Posterior cingulate gyrus (tissue), 11 donors: ENCODE data around the gene POLN.
"Not testable (repeated sequence)": the region's sequence is repeated elsewhere in the genome, so short reads cannot be mapped to it uniquely, and the experiment has no call there.

Experiments used
- DNase-seq, 10 donors: peaks; one replicate each; pipeline versions ENCODE4 v3.0.0 to v3.0.0-alpha.2; 2020 to 2021; ENCODE audit warnings: mixed read lengths in 3 of 10
- intact Hi-C: fragments of 100-400 bp; cut with DNase I; formaldehyde crosslinking; loops from one replicate; pipeline ENCODE4 v1.15.1; 2023

Gene POLN

DNA sequence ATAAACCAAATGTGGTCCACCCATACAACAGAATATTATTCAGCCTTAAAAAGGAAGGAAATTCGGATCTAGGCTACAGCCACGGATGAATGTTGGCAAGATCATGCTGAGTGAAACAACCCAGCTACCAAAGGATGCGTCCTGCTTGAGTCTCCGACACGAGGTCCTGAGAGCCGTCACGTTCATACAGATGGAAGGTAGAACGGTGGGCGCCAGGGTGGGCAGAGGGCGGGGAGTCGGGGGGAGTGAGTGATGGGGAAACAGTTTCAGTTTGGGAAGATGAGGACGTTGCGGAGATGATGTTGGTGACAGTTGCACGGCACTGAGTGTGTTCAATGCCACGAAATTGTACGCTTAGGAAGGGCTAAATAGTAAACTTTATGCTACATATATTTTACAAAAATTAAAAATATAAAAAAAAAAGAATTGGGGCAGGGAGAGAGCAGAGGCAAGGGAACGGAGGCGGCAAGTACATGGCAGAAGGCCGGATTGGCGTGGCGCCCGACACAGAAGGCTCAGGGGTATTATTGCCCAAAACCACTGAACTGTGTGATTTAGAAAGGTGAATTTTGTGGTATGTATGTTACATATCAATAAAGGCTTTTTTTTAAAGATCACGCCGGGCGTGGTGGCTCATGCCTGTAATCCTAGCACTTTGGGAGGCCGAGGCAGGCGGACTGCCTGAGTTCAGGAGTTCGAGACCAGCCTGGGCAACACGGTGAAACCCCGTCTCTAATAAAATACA lies 34.8 kb upstream of the POLN start:
- peak in 4 of 10 donors; percentile 10 to 56 (median 38) for DNase-seq
- intact Hi-C loops = no loop called here

DNA sequence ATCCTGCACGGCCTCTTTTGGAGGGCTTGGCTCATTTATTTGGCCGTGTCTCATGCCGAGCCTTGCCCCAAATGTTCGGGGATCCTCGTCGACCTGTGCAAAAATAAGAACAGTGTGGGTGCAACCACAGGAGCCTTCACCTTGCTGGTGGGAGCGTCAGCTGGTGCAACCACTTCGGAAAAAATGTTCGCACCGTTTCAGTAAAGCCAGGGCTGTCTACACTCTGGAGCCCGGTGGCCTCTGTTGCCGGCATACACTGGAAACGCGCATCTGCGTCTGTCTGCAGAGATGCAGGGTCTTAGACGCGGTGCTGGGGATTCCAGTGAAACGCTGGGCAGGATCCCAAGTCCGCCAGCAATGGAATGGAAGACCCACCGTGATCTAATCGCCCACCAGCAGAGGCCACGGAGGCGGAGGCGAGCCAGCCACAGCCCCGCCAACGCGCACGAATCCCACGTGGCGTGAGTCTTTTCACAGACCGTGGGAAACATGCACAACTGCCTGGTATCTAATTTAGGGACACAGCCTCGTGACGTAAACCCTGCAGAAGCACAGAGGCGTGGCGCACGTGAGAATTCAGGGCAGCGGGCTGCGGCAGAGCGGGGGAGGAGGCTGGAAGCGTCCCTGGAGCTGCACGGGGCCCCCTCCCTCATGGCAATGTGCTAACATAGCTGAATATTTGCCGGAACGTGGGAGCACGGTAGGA lies 33.8 kb upstream of the POLN start:
- peak in 6 of 10 donors; percentile 57 to 92 (median 78) for DNase-seq
- intact Hi-C loops = no loop called here

DNA sequence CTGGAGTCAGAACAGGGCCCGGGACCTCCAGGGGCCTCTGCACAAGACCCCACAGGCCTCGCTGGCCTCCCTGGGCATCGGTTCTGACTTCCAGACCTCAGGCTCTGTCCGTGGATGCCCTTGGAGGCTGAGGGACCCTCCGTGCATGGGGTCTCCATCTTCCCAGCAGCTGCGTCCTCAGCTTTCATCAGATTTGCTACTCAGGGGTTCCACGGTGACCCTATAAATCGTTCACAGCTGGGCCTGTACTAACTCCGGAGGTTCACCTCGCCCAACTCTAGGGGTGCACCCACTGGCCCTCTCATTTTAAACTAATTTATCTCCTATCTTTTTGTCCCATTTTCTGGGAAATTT lies 33.1 kb upstream of the POLN start:
- intact Hi-C loops = not testable (repeated sequence)
- DNase-seq = peak in 2 of 10 donors; percentile 59 to 69

DNA sequence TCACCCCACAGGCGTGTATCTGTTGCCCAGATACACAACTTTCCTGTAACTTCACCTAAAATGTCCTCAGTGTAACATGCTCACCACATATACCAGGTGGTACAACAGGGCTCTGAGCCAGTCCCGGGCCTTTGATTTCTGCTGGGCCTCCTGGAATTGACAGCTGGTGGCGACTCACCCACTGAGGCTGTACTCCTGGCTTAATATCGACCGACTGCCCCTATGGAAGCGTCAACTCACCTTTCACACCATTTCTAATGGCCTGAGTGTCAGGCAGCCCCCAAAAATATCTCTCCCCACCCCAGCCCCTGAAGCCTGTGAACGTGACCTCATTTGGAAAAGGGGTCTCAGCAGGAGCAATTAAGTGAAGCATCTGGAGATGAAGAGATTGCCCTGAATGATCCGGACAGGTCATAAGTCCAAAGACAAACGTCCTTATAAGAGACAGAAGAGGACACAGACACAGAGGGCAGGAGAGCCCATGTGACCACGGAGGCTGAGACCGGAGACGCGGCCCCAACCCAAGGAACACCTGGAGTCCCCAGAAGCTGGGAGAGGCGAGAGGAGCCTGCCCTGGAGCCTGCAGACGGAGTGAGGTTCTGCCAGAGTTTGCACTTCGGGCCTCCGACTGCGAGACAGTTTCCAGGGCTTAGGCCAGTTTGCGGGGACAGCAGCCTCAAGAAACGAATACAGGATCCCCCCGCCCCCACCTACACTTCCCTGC lies 32.6 kb upstream of the POLN start:
- peak in 2 of 10 donors; percentile 38 to 51 for DNase-seq
- intact Hi-C loops = no loop called here

DNA sequence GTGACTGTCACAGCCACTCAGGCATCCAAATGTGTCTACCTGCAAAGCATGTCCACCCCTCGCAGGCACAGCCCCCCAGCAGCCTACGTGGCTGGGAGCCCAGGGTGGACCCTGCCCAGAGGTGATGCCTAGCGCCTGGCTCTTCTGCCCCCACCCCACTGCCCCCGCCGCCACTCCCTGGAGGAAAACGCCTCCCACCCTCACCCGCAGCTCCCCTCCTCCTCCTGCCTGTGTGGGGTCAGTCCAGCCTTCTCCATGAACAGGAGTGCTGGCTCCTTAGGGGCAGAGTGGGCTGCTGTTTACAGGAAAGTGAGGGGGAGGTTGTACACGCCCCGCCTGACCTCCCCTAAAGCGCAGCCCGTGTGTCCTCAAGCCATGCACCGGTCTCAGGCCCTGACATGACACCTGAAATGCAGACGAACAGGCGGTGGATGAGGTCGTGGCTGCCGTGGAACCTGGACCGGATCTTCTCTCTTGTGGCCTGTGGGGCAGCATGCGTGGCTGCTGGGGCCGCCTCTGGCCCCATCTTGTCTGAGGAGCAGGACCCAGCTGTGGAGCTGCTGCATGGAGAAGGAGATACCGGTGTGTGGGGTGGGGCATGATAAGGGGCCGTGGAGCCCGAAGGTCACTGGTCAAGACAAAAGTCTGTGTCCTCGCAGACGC lies 31.9 kb upstream of the POLN start:
- intact Hi-C loops = no loop called here
- DNase-seq = peak in 2 of 10 donors; percentile 58 to 70

DNA sequence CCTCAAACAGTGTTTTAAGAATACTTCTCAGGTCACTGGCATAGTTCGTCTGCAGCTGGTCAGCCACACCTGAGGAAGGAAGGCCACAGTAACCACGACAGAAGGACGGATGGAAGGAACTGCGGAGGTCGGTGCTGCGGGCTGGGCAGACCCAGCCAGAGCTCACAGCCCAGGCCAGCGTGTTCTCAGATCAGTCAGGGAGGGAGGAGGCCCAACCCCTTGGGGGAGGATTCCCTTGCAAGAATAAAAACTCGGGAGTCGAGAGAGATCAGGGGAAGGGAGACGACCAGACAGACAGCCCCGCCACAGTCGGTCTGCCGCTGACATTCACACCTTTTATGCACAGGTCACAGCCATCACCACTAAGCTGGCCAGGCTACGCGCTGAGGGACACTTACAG lies 31.3 kb upstream of the POLN start:
- DNase-seq = peak in 2 of 10 donors; percentile 58 to 67
- intact Hi-C loops = no loop called here

DNA sequence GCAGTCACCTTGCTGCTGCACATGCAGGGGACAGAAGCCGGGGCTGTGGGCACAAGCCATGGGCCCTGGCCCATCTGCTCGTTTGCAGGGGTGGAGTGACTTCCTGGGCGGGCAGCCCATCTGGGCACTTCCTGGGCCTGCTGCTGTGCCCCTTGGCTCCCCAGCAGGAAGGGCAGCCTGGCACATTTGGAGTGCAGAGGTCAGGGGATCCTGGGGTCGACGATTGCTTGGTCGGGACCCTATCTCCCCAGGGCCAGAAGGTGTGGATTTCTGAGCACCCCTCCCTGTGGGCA lies 30.9 kb upstream of the POLN start:
- DNase-seq = no peak
- intact Hi-C loops = no loop called here

DNA sequence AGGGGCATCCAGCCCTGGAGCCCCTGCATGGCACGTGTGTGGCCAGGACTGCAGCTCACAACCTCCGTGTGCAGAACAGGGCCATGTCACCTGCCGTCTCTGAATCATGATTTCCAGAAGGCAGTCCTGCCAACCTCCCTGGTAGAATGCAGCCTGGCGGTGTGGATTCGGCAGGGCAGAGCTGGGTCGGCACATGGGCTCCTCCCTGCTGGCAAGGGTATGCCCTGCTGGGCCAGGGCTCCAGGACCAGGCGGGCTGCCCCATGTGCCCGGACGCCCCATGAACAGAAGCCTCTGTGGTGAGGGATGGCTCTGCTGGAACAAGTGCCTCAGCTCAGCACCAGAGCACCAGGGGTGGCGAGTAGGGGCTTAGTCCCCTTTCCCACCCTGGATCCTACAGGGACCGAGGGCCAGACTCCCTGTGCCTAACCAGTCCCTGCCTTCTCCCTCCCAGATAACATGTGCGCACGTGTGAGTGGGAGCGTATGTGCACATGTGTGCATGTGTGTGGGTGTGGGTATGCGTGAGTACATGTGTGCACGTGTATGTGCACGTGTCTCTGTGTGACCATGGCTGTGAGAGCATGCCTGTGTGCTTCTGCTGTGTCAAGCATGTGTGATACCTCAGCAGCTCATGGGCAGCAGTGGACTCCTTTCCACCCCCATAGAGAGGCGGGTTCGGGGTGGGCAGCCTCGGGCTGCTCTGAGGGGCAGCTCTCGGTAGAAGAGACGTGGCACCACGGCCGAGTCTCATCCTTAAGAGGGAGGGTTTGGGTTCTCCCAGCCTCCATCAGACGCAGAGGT lies 30.3 kb upstream of the POLN start:
- DNase-seq = peak in 2 of 10 donors; percentile 82 to 83
- intact Hi-C loops = no loop called here

DNA sequence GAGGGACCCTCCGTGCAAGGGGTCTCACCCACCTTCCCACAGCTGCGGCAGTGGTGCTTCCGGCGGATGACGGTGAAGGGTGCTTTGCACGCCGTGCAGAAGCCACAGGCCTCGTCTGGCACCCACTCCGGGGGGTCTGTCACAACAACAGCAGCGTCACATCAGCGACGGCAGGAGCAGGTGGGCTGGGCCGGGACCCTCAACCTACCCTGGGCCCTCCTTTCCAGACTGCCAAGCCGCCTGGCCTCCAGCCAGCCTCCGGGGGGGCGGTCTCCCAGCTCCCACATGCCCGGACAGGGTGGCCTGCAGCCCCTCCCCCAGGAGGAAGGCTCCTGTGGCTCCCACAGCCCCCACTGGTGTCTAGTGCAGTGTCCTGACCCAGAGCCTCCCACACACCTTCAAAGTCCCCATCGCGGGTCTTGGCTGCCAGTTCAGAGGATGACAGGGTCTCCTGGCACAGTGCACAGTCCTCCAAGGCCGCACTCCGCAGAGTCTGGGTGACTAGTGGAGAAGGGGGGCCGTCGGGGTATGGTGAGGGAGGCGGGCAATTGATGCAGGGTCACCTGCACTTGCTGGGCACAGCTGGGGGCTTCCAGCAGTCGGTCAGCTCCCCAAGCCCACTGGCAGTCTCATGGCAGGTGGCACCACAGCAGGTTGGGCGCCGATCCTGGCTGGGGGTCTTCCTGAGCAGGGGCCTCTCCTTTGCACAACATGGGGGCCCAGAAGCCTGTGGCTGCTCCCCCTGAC lies 29.5 kb upstream of the POLN start:
- intact Hi-C loops = no loop called here
- DNase-seq = peak in 1 of 10 donors; percentile 74

DNA sequence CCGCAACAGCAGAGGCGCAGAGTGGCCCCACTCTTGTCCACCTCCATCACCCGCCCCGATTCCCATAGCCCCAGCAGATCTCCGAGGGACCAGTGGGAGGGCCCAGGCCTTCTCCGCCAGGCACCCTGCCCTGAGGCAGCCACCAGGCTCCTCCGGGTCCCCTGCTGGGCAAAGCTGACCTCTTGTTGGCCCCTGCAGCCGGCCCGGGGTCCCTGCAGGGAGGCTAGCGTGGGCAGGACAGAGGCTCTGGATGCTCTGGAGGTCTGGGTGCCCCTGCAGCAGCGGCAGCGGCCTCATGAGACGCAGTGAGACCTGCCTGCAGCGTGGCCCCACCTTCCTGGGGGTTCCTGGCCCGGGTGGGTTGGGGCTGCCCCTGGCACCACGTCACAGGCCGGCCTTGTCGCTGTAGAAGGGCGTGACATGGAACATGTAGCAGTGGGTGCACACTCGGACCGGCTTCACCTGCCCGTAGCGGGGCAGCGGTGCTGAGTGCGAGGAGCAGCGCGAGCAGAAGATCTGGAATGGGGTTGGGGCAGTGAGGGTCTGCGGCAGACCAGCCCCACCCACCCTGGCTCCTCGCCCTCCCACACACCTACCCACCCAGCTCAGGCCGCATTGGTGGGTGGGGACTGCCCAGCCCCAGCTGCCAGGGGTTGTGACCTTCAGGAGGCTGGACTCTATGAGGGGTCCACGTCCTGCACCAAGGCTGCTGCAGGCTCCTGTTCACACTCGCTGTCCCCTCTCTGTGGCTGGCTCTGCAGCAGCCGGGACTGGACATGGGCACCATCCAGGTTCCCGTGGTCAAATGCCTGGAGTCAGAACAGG lies 28.6 kb upstream of the POLN start:
- peak in 1 of 10 donors; percentile 70 for DNase-seq
- intact Hi-C loops = no loop called here

DNA sequence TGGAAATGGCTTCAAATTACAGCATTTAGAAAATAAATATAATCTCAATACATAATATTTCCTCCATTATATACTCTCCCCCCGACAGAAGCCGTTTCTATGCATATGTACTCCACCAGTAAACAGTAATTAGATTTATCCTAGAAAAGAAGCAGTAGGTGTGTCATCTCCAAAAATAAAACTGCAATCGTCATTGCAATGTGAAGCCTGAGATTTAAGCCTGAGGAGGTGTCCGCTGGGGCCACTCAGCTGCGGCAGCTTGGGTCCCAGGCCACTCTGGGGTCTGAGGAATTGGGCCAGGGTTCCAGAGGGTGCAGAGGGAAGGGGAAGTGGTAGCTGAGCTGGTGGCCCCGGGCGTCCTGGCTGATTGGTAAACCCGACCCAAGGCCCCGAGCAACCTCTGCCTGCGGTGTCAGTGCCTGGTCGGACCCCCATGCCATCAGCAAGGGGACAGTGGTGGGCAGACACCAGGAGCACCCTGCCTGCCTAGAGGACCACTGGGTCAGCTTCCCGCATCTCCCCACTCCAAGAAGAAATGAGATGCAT lies 27.8 kb upstream of the POLN start:
- peak in 1 of 10 donors; percentile 64 for DNase-seq
- intact Hi-C loops = no loop called here

DNA sequence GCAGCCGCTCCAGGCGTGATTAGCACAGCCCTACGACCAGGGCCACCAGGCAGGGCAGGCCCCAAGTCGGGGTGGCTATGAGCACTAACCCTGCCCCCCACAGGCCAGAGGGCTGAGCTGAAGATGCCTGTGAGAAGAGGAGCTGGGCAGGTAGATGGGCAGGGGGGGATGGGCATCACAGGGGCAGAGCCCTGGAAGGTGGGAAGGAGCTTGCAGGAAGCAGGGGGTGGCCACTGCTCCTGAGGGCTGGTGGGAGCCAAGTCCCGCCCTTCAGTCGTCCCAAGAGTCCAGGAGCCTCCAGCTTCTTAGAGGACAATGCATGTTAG lies 27.2 kb upstream of the POLN start:
- intact Hi-C loops = no loop called here
- DNase-seq = peak in 2 of 10 donors; percentile 80 to 82

DNA sequence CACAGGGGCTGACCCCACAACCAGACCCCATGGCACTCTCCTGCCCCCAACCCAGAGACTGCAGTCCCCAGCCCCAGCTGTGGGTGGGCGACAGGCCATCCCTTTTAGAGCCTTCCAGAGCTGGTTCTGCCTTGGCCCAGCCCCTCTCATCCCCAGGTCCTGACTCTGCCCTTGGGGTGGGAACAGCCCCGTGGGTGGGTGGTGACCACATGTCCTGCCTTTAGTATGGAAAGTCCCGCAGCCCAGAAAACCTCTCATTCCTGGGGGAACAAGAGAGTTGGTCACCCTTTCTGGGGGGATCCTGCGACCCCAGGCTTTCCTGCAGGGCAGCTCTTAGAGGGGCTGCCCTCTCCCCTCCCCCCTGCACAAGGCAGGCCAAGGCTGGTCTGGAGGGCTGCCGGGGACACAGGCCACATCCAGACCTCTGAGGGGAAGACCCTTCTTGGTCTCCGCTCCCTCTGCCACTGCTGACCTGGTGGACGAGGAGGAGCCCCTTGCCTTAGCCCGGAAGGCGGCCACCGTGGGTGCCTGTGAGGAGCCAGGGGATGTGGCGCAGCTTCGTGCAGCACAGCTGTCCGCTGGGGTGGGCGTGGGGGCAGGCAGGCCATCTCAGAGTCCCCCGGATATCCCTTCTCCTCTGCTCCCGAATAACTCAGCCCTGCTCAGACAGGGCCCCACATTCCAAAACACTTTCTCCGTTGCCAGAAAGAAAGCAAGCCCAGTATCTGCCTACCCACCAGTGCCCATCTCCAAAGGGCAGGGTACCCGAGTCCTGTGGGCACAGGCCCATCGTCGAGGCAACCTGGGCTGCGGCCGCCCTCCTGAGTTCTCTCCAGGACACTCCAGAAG lies 26.7 kb upstream of the POLN start:
- intact Hi-C loops = no loop called here
- peak in 1 of 10 donors; percentile 68 for DNase-seq

DNA sequence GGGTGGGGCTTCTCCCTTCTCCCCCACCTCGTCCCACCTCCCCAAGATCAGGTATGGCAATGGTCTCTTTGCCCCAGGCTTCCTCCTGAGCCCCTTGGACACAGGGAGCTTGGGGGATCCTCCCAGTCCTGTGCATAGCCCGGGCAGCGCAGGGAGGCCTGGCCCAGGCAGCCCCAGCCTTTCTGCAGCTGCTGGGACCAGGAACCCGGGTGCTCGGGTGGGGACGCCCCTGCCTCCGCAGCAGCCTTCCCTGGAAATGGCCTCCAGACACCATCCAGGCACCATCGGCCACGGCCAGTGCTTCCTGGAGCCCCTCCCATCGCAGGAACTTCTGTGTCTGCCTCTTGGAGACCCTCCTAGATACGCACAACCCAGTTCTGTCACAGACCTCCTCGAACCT lies 25.9 kb upstream of the POLN start:
- no peak for DNase-seq
- intact Hi-C loops = no loop called here

DNA sequence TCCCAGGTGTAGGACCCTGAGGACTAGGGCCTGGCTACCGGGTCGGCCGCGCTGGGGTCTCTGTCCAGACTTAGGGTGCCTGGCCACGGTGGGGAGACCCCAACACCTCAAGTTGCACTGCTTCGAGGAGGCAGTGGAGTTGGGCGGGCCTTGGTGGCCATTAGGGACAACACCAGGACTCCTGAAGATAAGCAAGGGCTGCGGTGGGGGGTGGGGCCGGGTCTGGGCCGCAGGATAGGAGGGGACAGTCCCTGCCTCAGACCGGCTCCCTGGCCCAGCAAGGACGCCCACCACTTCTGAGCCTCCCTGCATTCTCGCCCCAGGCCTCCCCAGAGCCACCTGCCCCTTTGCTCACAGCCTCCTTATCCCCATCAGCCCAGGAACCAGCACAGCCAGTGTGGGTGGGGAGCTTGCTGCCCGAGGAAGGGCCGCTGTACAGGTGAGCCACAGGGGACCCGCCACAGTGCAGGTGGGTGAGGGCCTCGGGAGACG lies 25.4 kb upstream of the POLN start:
- intact Hi-C loops = no loop called here

DNA sequence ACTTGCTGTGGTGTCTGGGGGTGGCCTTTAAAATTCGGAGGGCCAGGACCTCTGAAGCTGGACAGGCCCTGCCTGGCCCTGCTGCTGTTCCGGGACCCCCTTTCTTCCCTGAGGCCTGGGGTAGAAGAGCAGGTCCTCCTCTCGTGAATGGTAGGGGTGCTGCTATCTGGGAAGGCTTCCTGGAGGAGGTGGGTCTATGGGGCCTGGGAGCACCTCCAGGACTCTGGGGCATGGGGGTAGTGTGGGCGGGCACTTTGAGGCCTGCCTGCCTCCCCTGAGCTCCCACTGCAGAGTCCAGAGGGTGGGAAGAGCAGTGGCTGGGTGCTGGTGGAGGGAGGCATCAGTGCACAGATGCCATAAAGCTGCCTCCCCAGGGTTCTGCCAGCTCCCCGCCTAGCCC lies 24.9 kb upstream of the POLN start:
- DNase-seq = no peak
- intact Hi-C loops = no loop called here

More for the DNA sequence above, 25.4 kb upstream of the POLN start:
- no peak for DNase-seq

DNA sequence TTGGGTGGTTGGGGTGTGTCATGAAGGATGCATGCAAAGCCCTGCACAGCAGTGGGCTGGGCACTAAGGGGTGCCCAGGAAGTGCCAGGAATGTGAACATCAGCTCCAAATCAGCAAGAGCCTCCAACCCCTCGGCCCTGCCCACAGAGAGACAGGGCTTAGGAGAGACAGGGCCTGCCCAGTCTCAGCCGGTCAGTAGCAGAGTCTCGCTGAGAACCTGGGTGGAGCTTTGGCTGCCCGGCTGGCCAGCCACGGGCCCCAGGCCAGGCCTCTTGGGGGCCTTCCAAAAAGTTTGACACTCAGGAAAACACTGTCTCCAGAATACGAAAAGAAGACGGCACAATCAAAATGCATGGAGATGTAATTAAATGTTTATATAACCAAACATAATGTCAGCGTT lies 24.3 kb upstream of the POLN start:
- intact Hi-C loops = no loop called here
- DNase-seq = peak in 1 of 10 donors; percentile 35
